ENCODE measurements around the gene FOXRED1.

- TF ChIP-seq POLR2AphosphoS5 (IDR thresholded peaks at IDR 0.05; ENCODE audit: borderline replicate concordance, low read depth, low read length) (no peak), EZH2 (IDR thresholded peaks at IDR 0.05) (no peak)
Measured at GRCh38 chr11:126284829-126285228, 15.9 kb downstream of the FOXRED1 start.
